HepG2 (cell line): ENCODE data around the gene AUH. TPM values are rescaled to one million over a fixed set of nuclear protein-coding genes. Genes with fewer than 3 reads are reported as not detected.

Experiments used
- AGO2 ChIP-seq: fragments of 200-400 bp; formaldehyde crosslinking; optimal IDR thresholded peaks from 2 replicates; pipeline ENCODE3; 2017; ENCODE audit warnings: mild to moderate bottlenecking, low read depth, low read length, moderate library complexity
- ARHGAP35 ChIP-seq: sonication (generic); formaldehyde crosslinking; IDR thresholded peaks from 2 replicates; pipeline ENCODE4 v1.9.0; 2022; ENCODE audit warnings: mild to moderate bottlenecking, inconsistent platforms, moderate library complexity, missing genetic modification reagents, borderline replicate concordance
- GTF3A ChIP-seq: sonication (generic); formaldehyde crosslinking; conservative IDR thresholded peaks from 2 replicates; pipeline ENCODE4 v1.4.0; 2020; ENCODE audit warnings: mild to moderate bottlenecking, missing genetic modification reagents
- MXI1 ChIP-seq: IDR thresholded peaks from 3 replicates; pipeline ENCODE4 v1.6.1; 2012; ENCODE audit warnings: low read depth, low read length, inconsistent platforms, borderline replicate concordance
- POLR2A ChIP-seq, 2 experiments: IDR thresholded peaks; 2 replicates each; pipeline ENCODE4 v1.6.1; 2011; ENCODE audit warnings: low read depth in 2 of 2, low read length in 2 of 2, mild to moderate bottlenecking in 1 of 2, moderate library complexity in 1 of 2; ENCODE audit not compliant: insufficient read depth in 1 of 2
- POLR2AphosphoS5 ChIP-seq: IDR thresholded peaks from 2 replicates; pipeline ENCODE4 v1.6.1; 2012; ENCODE audit warnings: low read depth, low read length
- RARA ChIP-seq: IDR thresholded peaks from 2 replicates; pipeline ENCODE4 v1.6.1; 2016; ENCODE audit warnings: missing genetic modification reagents, missing compliant biosample characterization
- RBM22 ChIP-seq: fragments of 200-400 bp; formaldehyde crosslinking; optimal IDR thresholded peaks from 2 replicates; pipeline ENCODE3; 2017; ENCODE audit warnings: mild to moderate bottlenecking, low read length, moderate library complexity
- RFXAP ChIP-seq: sonication (generic); formaldehyde crosslinking; IDR thresholded peaks from 2 replicates; pipeline ENCODE4 v1.4.0; 2020; ENCODE audit warnings: missing genetic modification reagents, borderline replicate concordance
- SMARCE1 ChIP-seq: fragments of 450-650 bp; IDR thresholded peaks from 2 replicates; pipeline ENCODE4 v1.6.1; 2017; ENCODE audit warnings: borderline replicate concordance
- STAT5B ChIP-seq: sonication (generic); formaldehyde crosslinking; IDR thresholded peaks from 2 replicates; pipeline ENCODE4 v1.4.0; 2020; ENCODE audit warnings: missing genetic modification reagents
- YEATS2 ChIP-seq: sonication (generic); formaldehyde crosslinking; IDR thresholded peaks from 2 replicates; pipeline ENCODE4 v1.4.0; 2020; ENCODE audit warnings: missing genetic modification reagents, borderline replicate concordance
- ZNF205 ChIP-seq: IDR thresholded peaks from 2 replicates; pipeline ENCODE4 v1.6.1; 2018; ENCODE audit warnings: missing biosample characterization, missing genetic modification reagents
- ZNF230 ChIP-seq: sonication (generic); formaldehyde crosslinking; IDR thresholded peaks from 2 replicates; pipeline ENCODE4 v1.4.0; 2020; ENCODE audit warnings: mild to moderate bottlenecking, missing genetic modification reagents
- ZNF383 ChIP-seq: sonication (generic); formaldehyde crosslinking; IDR thresholded peaks from 2 replicates; pipeline ENCODE4 v1.4.0; 2020; ENCODE audit warnings: missing genetic modification reagents, mild to moderate bottlenecking, borderline replicate concordance
- ZNF609 ChIP-seq: sonication (generic); formaldehyde crosslinking; IDR thresholded peaks from 2 replicates; pipeline ENCODE4 v1.4.0; 2020; ENCODE audit warnings: mild to moderate bottlenecking, missing genetic modification reagents, borderline replicate concordance
- polyA plus RNA-seq, 8 experiments: library from polyadenylated mRNA; depleted of rRNA in 3 of 8; stranded (reverse) in 7 of 8; unstranded in 1 of 8; fragments of >200 nt; fragmentation: Illumina TruSeq in 4 of 8; extraction: Trizol in 4 of 8; gene quantifications; 2 replicates each; pipeline versions ENCODE4 v1.2.1 to v1.2.3, GENCODE V29; 2011 to 2016; ENCODE audit warnings: low read depth in 4 of 8, missing spikeins in 1 of 8, mixed read lengths in 1 of 8; ENCODE audit not compliant: insufficient read depth in 1 of 8
- total RNA-seq, 5 experiments: library from RNA; depleted of rRNA; stranded (reverse); fragments of >200 nt; fragmentation: Illumina TruSeq; extraction: Trizol; gene quantifications; 2 replicates each; pipeline ENCODE4 v1.2.3, GENCODE V29; 2016; ENCODE audit warnings: low read depth in 1 of 5
- TF ChIP-seq, protein P1 (sequence below): IDR thresholded peaks from 2 replicates; pipeline ENCODE4 v1.6.1; 2016; ENCODE audit warnings: low read depth, missing genetic modification reagents, missing compliant biosample characterization
- TF ChIP-seq, protein P2 (sequence below): sonication (generic); formaldehyde crosslinking; IDR thresholded peaks from 2 replicates; pipeline ENCODE4 v1.4.0; 2020; ENCODE audit warnings: missing genetic modification reagents

AUH gene
- total and polyA plus RNA-seq, 2 of the 13 experiments (the other 11 are each of a cell fraction or from before 2014, with no cell fraction given): 25.8 to 31.9 TPM

DNA sequence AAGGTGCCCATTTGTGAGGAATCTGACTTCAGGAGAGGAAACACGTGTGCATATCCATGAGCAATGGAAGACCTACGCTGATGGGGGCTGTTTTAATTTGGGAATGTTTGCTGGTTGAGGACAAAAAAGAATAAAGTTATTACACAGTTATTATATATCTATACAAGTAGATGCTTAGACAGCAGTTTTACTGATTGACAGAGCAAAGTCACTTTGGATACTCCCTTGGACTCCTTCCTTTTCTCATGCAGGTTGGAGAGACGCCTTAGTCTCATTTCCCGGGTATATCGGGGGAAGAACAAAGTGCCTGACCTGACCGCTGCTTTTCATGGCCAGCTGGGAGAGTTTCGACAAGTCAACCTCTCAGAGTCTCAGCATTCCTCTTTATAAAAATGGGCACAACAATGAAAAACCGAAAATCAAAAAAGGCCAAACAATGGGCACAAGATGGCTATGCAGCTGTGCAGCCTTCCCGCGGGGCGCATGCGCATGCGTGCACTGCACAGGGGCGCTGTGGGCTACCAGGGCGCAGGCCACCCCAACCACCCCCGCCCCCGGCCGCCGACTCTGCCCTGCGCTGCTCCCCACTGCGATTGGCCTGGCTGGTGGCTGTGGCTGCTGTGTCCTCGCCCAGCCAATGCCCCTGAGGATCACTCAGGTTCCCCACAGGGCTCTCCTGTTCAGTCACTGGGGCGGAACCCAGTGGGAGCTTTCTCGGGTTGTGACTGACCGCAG lies 43.8 kb upstream of the AUH start (continued):
- TF ChIP-seq, protein P1, sequence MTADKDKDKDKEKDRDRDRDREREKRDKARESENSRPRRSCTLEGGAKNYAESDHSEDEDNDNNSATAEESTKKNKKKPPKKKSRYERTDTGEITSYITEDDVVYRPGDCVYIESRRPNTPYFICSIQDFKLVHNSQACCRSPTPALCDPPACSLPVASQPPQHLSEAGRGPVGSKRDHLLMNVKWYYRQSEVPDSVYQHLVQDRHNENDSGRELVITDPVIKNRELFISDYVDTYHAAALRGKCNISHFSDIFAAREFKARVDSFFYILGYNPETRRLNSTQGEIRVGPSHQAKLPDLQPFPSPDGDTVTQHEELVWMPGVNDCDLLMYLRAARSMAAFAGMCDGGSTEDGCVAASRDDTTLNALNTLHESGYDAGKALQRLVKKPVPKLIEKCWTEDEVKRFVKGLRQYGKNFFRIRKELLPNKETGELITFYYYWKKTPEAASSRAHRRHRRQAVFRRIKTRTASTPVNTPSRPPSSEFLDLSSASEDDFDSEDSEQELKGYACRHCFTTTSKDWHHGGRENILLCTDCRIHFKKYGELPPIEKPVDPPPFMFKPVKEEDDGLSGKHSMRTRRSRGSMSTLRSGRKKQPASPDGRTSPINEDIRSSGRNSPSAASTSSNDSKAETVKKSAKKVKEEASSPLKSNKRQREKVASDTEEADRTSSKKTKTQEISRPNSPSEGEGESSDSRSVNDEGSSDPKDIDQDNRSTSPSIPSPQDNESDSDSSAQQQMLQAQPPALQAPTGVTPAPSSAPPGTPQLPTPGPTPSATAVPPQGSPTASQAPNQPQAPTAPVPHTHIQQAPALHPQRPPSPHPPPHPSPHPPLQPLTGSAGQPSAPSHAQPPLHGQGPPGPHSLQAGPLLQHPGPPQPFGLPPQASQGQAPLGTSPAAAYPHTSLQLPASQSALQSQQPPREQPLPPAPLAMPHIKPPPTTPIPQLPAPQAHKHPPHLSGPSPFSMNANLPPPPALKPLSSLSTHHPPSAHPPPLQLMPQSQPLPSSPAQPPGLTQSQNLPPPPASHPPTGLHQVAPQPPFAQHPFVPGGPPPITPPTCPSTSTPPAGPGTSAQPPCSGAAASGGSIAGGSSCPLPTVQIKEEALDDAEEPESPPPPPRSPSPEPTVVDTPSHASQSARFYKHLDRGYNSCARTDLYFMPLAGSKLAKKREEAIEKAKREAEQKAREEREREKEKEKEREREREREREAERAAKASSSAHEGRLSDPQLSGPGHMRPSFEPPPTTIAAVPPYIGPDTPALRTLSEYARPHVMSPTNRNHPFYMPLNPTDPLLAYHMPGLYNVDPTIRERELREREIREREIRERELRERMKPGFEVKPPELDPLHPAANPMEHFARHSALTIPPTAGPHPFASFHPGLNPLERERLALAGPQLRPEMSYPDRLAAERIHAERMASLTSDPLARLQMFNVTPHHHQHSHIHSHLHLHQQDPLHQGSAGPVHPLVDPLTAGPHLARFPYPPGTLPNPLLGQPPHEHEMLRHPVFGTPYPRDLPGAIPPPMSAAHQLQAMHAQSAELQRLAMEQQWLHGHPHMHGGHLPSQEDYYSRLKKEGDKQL (CRISPR knock-in tag): no peak
- TF ChIP-seq, protein P2, sequence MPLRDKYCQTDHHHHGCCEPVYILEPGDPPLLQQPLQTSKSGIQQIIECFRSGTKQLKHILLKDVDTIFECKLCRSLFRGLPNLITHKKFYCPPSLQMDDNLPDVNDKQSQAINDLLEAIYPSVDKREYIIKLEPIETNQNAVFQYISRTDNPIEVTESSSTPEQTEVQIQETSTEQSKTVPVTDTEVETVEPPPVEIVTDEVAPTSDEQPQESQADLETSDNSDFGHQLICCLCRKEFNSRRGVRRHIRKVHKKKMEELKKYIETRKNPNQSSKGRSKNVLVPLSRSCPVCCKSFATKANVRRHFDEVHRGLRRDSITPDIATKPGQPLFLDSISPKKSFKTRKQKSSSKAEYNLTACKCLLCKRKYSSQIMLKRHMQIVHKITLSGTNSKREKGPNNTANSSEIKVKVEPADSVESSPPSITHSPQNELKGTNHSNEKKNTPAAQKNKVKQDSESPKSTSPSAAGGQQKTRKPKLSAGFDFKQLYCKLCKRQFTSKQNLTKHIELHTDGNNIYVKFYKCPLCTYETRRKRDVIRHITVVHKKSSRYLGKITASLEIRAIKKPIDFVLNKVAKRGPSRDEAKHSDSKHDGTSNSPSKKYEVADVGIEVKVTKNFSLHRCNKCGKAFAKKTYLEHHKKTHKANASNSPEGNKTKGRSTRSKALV (CRISPR knock-in tag): no peak
- no peak for TF ChIP-seq RARA (CRISPR knock-in tag)
- TF ChIP-seq SMARCE1: no peak
- TF ChIP-seq POLR2AphosphoS5: peak; percentile 58
- no peak for TF ChIP-seq RFXAP (CRISPR knock-in tag)
- TF ChIP-seq YEATS2 (CRISPR knock-in tag): no peak
- TF ChIP-seq ZNF383 (CRISPR knock-in tag): no peak
- no peak for TF ChIP-seq STAT5B (CRISPR knock-in tag)
- no peak for TF ChIP-seq GTF3A (CRISPR knock-in tag)
- no peak for TF ChIP-seq ARHGAP35
- no peak for TF ChIP-seq ZNF205 (CRISPR knock-in tag)
- peak; percentile 72 for TF ChIP-seq RBM22
- TF ChIP-seq MXI1: no peak
- TF ChIP-seq ZNF609: no peak
- peak; percentile 95 for TF ChIP-seq AGO2
- peak in 1 of 2 experiments; percentile 31; a peak in 2 of 4 replicates for TF ChIP-seq POLR2A (IDR thresholded peaks at IDR 0.05; ENCODE audit: insufficient read depth in 1 of 2, low read depth in 2 of 2, low read length in 2 of 2)
- no peak for TF ChIP-seq ZNF230 (CRISPR knock-in tag)
